K562 (cell line): Measurements from ENCODE around the gene TLCD5. TPM values are rescaled to one million over a fixed set of nuclear protein-coding genes. Genes with fewer than 3 reads are reported as not detected.

Experiments
- ARNT ChIP-seq, 2 experiments: fragments of 450-650 bp; IDR thresholded peaks; 2 replicates each; pipeline ENCODE4 v1.6.1; 2016; ENCODE audit warnings: mild to moderate bottlenecking in 1 of 2
- BCOR ChIP-seq: fragments of 450-650 bp; IDR thresholded peaks from 2 replicates; pipeline ENCODE4 v1.6.1; 2016
- CBFA2T2 ChIP-seq: fragments of 450-650 bp; conservative IDR thresholded peaks from 2 replicates; pipeline ENCODE4 v1.6.1; 2017; ENCODE audit warnings: mild to moderate bottlenecking
- CCNT2 ChIP-seq: IDR thresholded peaks from 2 replicates; pipeline ENCODE4 v1.6.1; 2011; ENCODE audit warnings: borderline replicate concordance, low read depth, mild to moderate bottlenecking, moderate library complexity, mixed read lengths, low read length; ENCODE audit not compliant: insufficient read length; ENCODE audit errors: extremely low read depth
- CXXC5 ChIP-seq: fragments of 250-450 bp; sonication (Bioruptor Pico); IDR thresholded peaks from 2 replicates; pipeline ENCODE4 v1.8.0; 2022; ENCODE audit warnings: inconsistent platforms, mild to moderate bottlenecking, moderate library complexity
- GATAD2A ChIP-seq: fragments of 450-650 bp; IDR thresholded peaks from 2 replicates; pipeline ENCODE4 v1.6.1; 2017
- JUND ChIP-seq, 2 experiments: IDR thresholded peaks; 2 replicates in 1 of 2; 3 replicates in 1 of 2; pipeline ENCODE4 v1.6.1; 2011; ENCODE audit warnings: borderline replicate concordance in 2 of 2, low read depth in 2 of 2, low read length in 2 of 2, improper control_type of control experiment in 1 of 2, missing biosample characterization in 1 of 2, missing genetic modification characterization in 1 of 2, missing genetic modification reagents in 1 of 2
- KDM1A ChIP-seq, 2 experiments: fragments of 450-650 bp; IDR thresholded peaks; 2 replicates each; pipeline ENCODE4 v1.6.1; 2016; ENCODE audit warnings: mild to moderate bottlenecking in 2 of 2
- MAZ ChIP-seq, 2 experiments: fragments of 450-650 bp in 1 of 2; sonication (generic) in 1 of 2; formaldehyde crosslinking; IDR thresholded peaks in 1 of 2; conservative IDR thresholded peaks in 1 of 2; 2 replicates each; pipeline versions ENCODE4 v1.4.0 to v1.5.0; 2020; ENCODE audit warnings: mild to moderate bottlenecking in 1 of 2, missing genetic modification reagents in 1 of 2
- MCM7 ChIP-seq, 2 experiments: fragments of 450-650 bp; IDR thresholded peaks; 2 replicates each; pipeline ENCODE4 v1.6.1; 2016 to 2018
- NFIC ChIP-seq: fragments of 450-650 bp; IDR thresholded peaks from 2 replicates; pipeline ENCODE4 v1.6.1; 2017; ENCODE audit warnings: mild to moderate bottlenecking, inconsistent platforms
- NRF1 ChIP-seq, 2 experiments: fragments of 450-650 bp; IDR thresholded peaks in 1 of 2; conservative IDR thresholded peaks in 1 of 2; 2 replicates each; pipeline ENCODE4 v1.6.1; 2014; ENCODE audit warnings: mild to moderate bottlenecking in 2 of 2
- POLR2AphosphoS2 ChIP-seq: IDR thresholded peaks from 2 replicates; pipeline ENCODE4 v1.6.1; 2012; ENCODE audit warnings: low read length, improper control_type of control experiment
- POLR2AphosphoS5 ChIP-seq: IDR thresholded peaks from 2 replicates; pipeline ENCODE4 v1.6.1; 2011; ENCODE audit warnings: mild to moderate bottlenecking, low read depth, low read length, moderate library complexity; ENCODE audit not compliant: control insufficient read depth, insufficient read depth
- RBM22 ChIP-seq: fragments of 200-400 bp; formaldehyde crosslinking; IDR thresholded peaks from 2 replicates; pipeline ENCODE4 v1.6.1; 2018; ENCODE audit warnings: low read length, low read depth; ENCODE audit not compliant: poor library complexity, severe bottlenecking
- RCOR1 ChIP-seq, 2 experiments: IDR thresholded peaks; 2 replicates each; pipeline ENCODE4 v1.6.1; 2012; ENCODE audit warnings: low read depth in 2 of 2, low read length in 2 of 2, borderline replicate concordance in 1 of 2, improper control_type of control experiment in 1 of 2
- SMAD4 ChIP-seq: fragments of 250-450 bp; sonication (Bioruptor Pico); conservative IDR thresholded peaks from 2 replicates; pipeline ENCODE4 v1.8.0; 2021; ENCODE audit warnings: inconsistent platforms, mild to moderate bottlenecking, moderate library complexity
- TRIM24 ChIP-seq, 2 experiments: fragments of 450-650 bp; IDR thresholded peaks; 2 replicates each; pipeline ENCODE4 v1.6.1; 2016
- U2AF2 ChIP-seq: fragments of 200-400 bp; formaldehyde crosslinking; optimal IDR thresholded peaks from 2 replicates; pipeline ENCODE3; 2017; ENCODE audit warnings: low read depth, mild to moderate bottlenecking, low read length
- YY1 ChIP-seq, 3 experiments: IDR thresholded peaks; 2 replicates each; pipeline ENCODE4 v1.6.1; 2011; ENCODE audit warnings: low read length in 2 of 3, mild to moderate bottlenecking in 2 of 3, moderate library complexity in 2 of 3, borderline replicate concordance in 1 of 3, control low read depth in 1 of 3, low read depth in 1 of 3; ENCODE audit not compliant: insufficient read depth in 3 of 3, insufficient replicate concordance in 2 of 3, control insufficient read depth in 1 of 3, insufficient read length in 1 of 3; ENCODE audit errors: extremely low read depth in 1 of 3
- ZNF121 ChIP-seq: sonication (generic); formaldehyde crosslinking; conservative IDR thresholded peaks from 2 replicates; pipeline ENCODE4 v1.8.0; 2022; ENCODE audit warnings: missing genetic modification reagents
- ZNF668 ChIP-seq: fragments of 250-450 bp; sonication (Bioruptor Pico); IDR thresholded peaks from 2 replicates; pipeline ENCODE4 v1.8.0; 2022; ENCODE audit warnings: mild to moderate bottlenecking, inconsistent platforms
- polyA plus RNA-seq, 8 experiments: library from polyadenylated mRNA; depleted of rRNA in 4 of 8; stranded (reverse) in 5 of 8; unstranded in 3 of 8; fragments of >200 nt; fragmentation: Nextera tagmentation in 2 of 8; fragmentation: Illumina TruSeq in 1 of 8; extraction: Ambion mirVana in 2 of 8; extraction: Trizol in 1 of 8; gene quantifications; 2 replicates each; pipeline versions ENCODE4 v1.2.1 to v1.2.3, GENCODE V29; 2011 to 2014; ENCODE audit warnings: inconsistent platforms in 1 of 8, missing spikeins in 1 of 8
- total RNA-seq, 7 experiments: library from RNA; depleted of rRNA in 6 of 7; stranded (reverse); fragments of >200 nt in 6 of 7; fragmentation: Illumina TruSeq in 2 of 7; extraction: Trizol in 2 of 7; gene quantifications; 2 replicates each; pipeline versions ENCODE4 v1.2.1 to v1.2.3, GENCODE V29; 2011 to 2021; ENCODE audit warnings: low replicate concordance in 1 of 7
- TF ChIP-seq, protein P1 (sequence below): fragments of 450-650 bp; IDR thresholded peaks from 2 replicates; pipeline ENCODE4 v1.6.1; 2017; ENCODE audit warnings: antibody characterized with exemption, mild to moderate bottlenecking
- TF ChIP-seq, protein P2 (sequence below): sonication (generic); IDR thresholded peaks from 2 replicates; pipeline ENCODE4 v1.6.1; 2016

TLCD5 gene
- total and polyA plus RNA-seq, 9 of the 15 experiments (the other 6 are each of a cell fraction or from before 2014, with no cell fraction given): 0.94 to 5.1 (median 1.6) TPM

DNA sequence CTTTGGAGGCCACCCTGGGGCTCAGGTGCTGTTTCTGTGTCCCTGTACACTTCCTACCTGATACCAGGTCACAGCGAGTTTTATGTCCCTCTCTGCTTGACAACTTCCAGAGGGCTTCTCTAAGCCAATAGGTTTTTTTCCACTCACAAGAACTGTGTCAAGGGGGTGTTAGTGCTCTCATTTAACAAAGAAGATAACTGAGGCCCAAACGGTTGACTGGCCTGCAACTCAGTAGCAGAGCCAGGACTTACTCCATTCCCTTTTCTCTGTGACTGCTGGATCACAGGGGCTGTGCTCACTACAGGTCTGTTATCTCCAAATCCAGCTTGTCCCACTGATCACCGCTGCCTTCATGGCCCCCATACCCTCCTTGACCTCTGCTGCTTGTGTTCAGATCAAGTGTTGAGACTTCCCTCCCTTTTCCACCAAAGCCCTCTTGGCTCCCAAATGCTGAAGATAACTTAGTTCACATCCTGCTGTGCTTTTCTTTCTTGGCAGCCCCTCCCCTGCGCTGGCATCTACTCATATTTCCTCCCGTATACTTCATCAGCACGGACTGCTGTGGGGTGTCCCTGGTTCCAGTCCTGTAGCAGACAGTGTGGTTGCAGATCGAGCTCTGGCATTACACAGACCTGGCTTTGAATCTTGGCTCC lies 43.8 kb upstream of the TLCD5 start (continued):
- TF ChIP-seq, protein P1, sequence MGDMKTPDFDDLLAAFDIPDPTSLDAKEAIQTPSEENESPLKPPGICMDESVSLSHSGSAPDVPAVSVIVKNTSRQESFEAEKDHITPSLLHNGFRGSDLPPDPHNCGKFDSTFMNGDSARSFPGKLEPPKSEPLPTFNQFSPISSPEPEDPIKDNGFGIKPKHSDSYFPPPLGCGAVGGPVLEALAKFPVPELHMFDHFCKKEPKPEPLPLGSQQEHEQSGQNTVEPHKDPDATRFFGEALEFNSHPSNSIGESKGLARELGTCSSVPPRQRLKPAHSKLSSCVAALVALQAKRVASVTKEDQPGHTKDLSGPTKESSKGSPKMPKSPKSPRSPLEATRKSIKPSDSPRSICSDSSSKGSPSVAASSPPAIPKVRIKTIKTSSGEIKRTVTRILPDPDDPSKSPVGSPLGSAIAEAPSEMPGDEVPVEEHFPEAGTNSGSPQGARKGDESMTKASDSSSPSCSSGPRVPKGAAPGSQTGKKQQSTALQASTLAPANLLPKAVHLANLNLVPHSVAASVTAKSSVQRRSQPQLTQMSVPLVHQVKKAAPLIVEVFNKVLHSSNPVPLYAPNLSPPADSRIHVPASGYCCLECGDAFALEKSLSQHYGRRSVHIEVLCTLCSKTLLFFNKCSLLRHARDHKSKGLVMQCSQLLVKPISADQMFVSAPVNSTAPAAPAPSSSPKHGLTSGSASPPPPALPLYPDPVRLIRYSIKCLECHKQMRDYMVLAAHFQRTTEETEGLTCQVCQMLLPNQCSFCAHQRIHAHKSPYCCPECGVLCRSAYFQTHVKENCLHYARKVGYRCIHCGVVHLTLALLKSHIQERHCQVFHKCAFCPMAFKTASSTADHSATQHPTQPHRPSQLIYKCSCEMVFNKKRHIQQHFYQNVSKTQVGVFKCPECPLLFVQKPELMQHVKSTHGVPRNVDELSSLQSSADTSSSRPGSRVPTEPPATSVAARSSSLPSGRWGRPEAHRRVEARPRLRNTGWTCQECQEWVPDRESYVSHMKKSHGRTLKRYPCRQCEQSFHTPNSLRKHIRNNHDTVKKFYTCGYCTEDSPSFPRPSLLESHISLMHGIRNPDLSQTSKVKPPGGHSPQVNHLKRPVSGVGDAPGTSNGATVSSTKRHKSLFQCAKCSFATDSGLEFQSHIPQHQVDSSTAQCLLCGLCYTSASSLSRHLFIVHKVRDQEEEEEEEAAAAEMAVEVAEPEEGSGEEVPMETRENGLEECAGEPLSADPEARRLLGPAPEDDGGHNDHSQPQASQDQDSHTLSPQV: peak; percentile 18; the same call in 1 of the 2 replicates
- TF ChIP-seq CCNT2 (peak; percentile 17), MAZ (CRISPR knock-in tag; conservative IDR thresholded peaks at IDR 0.05 in 1 of 2, IDR thresholded peaks at IDR 0.05 in 1 of 2) (peak; percentile 17 to 55; a peak in 2 of 4 replicates), NFIC (peak; percentile 66), ZNF121 (no peak), KDM1A (IDR thresholded peaks at IDR 0.05) (peak; percentile 81 to 86), CBFA2T2 (peak; percentile 86), YY1 (IDR thresholded peaks at IDR 0.05; ENCODE audit: borderline replicate concordance in 1 of 3, control insufficient read depth in 1 of 3, extremely low read depth in 1 of 3, insufficient read depth in 3 of 3, insufficient read length in 1 of 3, insufficient replicate concordance in 2 of 3, low read depth in 1 of 3, low read length in 2 of 3) (peak in 1 of 3 experiments; percentile 51), U2AF2 (no peak), POLR2AphosphoS2 (no peak), TRIM24 (IDR thresholded peaks at IDR 0.05) (peak; percentile 49 to 51; a peak in 3 of 4 replicates), RCOR1 (IDR thresholded peaks at IDR 0.05; ENCODE audit: borderline replicate concordance in 1 of 2, low read depth in 2 of 2, low read length in 2 of 2) (peak in 1 of 2 experiments; percentile 46; a peak in 1 of 4 replicates), NRF1 (conservative IDR thresholded peaks at IDR 0.05 in 1 of 2, IDR thresholded peaks at IDR 0.05 in 1 of 2) (peak; percentile 33 to 44; a peak in 2 of 4 replicates), SMAD4 (CRISPR knock-in tag) (peak; percentile 59), POLR2AphosphoS5 (peak; percentile 66; the same call in 1 of the 2 replicates), CXXC5 (CRISPR knock-in tag) (peak; percentile 51), MCM7 (IDR thresholded peaks at IDR 0.05) (no peak), GATAD2A (peak; percentile 82), BCOR (peak; percentile 49), JUND (IDR thresholded peaks at IDR 0.05; ENCODE audit: borderline replicate concordance, low read depth, low read length) (peak; percentile 18; the same call in 1 of the 2 replicates), JUND (tag; IDR thresholded peaks at IDR 0.05; ENCODE audit: borderline replicate concordance, low read depth, low read length) (no peak), ARNT (IDR thresholded peaks at IDR 0.05) (no peak), RBM22 (no peak), ZNF668 (CRISPR knock-in tag) (no peak)
- TF ChIP-seq, protein P2, sequence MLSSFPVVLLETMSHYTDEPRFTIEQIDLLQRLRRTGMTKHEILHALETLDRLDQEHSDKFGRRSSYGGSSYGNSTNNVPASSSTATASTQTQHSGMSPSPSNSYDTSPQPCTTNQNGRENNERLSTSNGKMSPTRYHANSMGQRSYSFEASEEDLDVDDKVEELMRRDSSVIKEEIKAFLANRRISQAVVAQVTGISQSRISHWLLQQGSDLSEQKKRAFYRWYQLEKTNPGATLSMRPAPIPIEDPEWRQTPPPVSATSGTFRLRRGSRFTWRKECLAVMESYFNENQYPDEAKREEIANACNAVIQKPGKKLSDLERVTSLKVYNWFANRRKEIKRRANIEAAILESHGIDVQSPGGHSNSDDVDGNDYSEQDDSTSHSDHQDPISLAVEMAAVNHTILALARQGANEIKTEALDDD: peak; percentile 80; the same call in 1 of the 2 replicates
